Keratinocyte (primary cell): ENCODE data around the gene ZMYND8. TPM values are rescaled to one million over a fixed set of nuclear protein-coding genes. Genes with fewer than 3 reads are reported as not detected.

Source experiments
- DNase-seq: peaks from one replicate; pipeline ENCODE4 v3.0.0-alpha.2; 2011; ENCODE audit warnings: low read depth, missing footprints, low spot score
- FAIRE-seq: peaks from 2 replicates; lab custom pipeline; 2011; peaks lifted over from hg19 to GRCh38; lab: Jason Lieb, UNC
- H2AFZ ChIP-seq: 2 replicates; pipeline ENCODE4 v1.6.0; 2012; ENCODE audit warnings: low read length, control low read depth, inconsistent platforms; ENCODE audit not compliant: control insufficient read depth
- H3K27ac ChIP-seq: 2 replicates; pipeline ENCODE4 v1.5.1; 2011; ENCODE audit warnings: low read length; ENCODE audit not compliant: control insufficient read depth, insufficient read depth
- H3K27me3 ChIP-seq: 3 replicates; pipeline ENCODE4 v1.6.0; 2011; ENCODE audit warnings: low read length; ENCODE audit not compliant: control insufficient read depth, insufficient read depth; ENCODE audit errors: extremely low read depth
- H3K36me3 ChIP-seq, 2 experiments: 2 replicates in 1 of 2; 3 replicates in 1 of 2; pipeline ENCODE4 v1.5.1; 2011; ENCODE audit warnings: low read length in 2 of 2, mild to moderate bottlenecking in 1 of 2; ENCODE audit not compliant: control insufficient read depth in 2 of 2, insufficient read depth in 2 of 2; ENCODE audit errors: extremely low read depth in 1 of 2
- H3K4me1 ChIP-seq: 3 replicates; pipeline ENCODE4 v1.5.1; 2011; ENCODE audit warnings: low read length; ENCODE audit not compliant: control insufficient read depth, insufficient read depth; ENCODE audit errors: extremely low read depth
- H3K4me2 ChIP-seq: 3 replicates; pipeline ENCODE4 v1.6.0; 2011; ENCODE audit warnings: low read depth, low read length; ENCODE audit not compliant: control insufficient read depth, insufficient read depth; ENCODE audit errors: extremely low read depth
- H3K4me3 ChIP-seq, 3 experiments: fragments of 200-600 bp in 1 of 3; sonication (generic) in 1 of 3; 2 replicates in 2 of 3; 3 replicates in 1 of 3; pipeline ENCODE4 v1.5.1; 2011 to 2016; ENCODE audit warnings: low read length in 3 of 3, mild to moderate bottlenecking in 3 of 3, control low read depth in 2 of 3, inconsistent platforms in 1 of 3, low read depth in 1 of 3, mixed read lengths in 1 of 3, mixed run types in 1 of 3, moderate library complexity in 1 of 3; ENCODE audit not compliant: control insufficient read depth in 2 of 3, insufficient read depth in 2 of 3; ENCODE audit errors: extremely low read depth in 1 of 3
- H3K79me2 ChIP-seq: 2 replicates; pipeline ENCODE4 v1.6.0; 2012; ENCODE audit warnings: low read length; ENCODE audit not compliant: control insufficient read depth, insufficient read depth
- H3K9ac ChIP-seq: 3 replicates; pipeline ENCODE4 v1.6.0; 2011; ENCODE audit warnings: low read length; ENCODE audit not compliant: control insufficient read depth, insufficient read depth; ENCODE audit errors: extremely low read depth
- H3K9me1 ChIP-seq: 3 replicates; pipeline ENCODE4 v1.6.0; 2011; ENCODE audit warnings: low read length; ENCODE audit not compliant: control insufficient read depth, insufficient read depth; ENCODE audit errors: extremely low read depth
- H3K9me3 ChIP-seq: 2 replicates; pipeline ENCODE4 v1.5.1; 2012; ENCODE audit warnings: low read depth, low read length; ENCODE audit not compliant: control insufficient read depth
- H4K20me1 ChIP-seq: 3 replicates; pipeline ENCODE4 v1.6.0; 2011; ENCODE audit warnings: low read length; ENCODE audit not compliant: control insufficient read depth, insufficient read depth; ENCODE audit errors: extremely low read depth
- CTCF ChIP-seq, 3 experiments: IDR thresholded peaks in 1 of 3; conservative IDR thresholded peaks in 1 of 3; optimal IDR thresholded peaks in 1 of 3; 2 replicates in 2 of 3; 3 replicates in 1 of 3; pipeline versions ENCODE3 to v1.5.1; 2011; ENCODE audit warnings: low read length in 3 of 3, mild to moderate bottlenecking in 3 of 3, moderate library complexity in 2 of 3, control low read depth in 1 of 3, inconsistent platforms in 1 of 3; ENCODE audit not compliant: insufficient read depth in 2 of 3; ENCODE audit errors: extremely low read depth in 1 of 3
- EZH2 ChIP-seq: IDR thresholded peaks from one replicate; pipeline ENCODE4 v1.6.1; 2012; ENCODE audit warnings: inconsistent platforms, mild to moderate bottlenecking, low read length, moderate library complexity
- dilution Hi-C: fragments of 300-500 bp; cut with MboI; formaldehyde crosslinking; loops from one replicate; pipeline ENCODE4 v1.7.0; 2020; ENCODE audit warnings: low sequenced_read_pairs; ENCODE audit not compliant: extremely low pct_ligation_motif_present
- polyA plus RNA-seq, 5 experiments: library from polyadenylated mRNA; depleted of rRNA in 3 of 5; stranded (reverse) in 3 of 5; stranded (forward) in 1 of 5; unstranded in 1 of 5; fragments of >200 nt; gene quantifications; 1 replicate in 1 of 5; 2 replicates in 3 of 5; 3 replicates in 1 of 5; pipeline versions ENCODE4 v1.2.1 to v1.2.3, GENCODE V29; 2011 to 2012; ENCODE audit warnings: missing spikeins in 2 of 5, low read depth in 1 of 5, low replicate concordance in 1 of 5

The ZMYND8 gene
- polyA plus RNA-seq, 1 donor (not counting 4 experiments of a cell fraction or from before 2014, with no cell fraction given), result 39.8 TPM

- H3K9ac ChIP-seq, result peak overlapping the region; percentile 70
- peaks cover 31% of the 10 kb centered on the region for H3K4me1 ChIP-seq
- no peaks in the 10 kb centered on the region for H3K27me3 ChIP-seq
- H3K36me3 ChIP-seq, result peaks cover 35 to 38% of the 10 kb centered on the region in 2 experiments
- no peaks in the 10 kb centered on the region for H3K9me1 ChIP-seq
- H3K79me2 ChIP-seq, result peaks cover 44% of the 10 kb centered on the region
- H2AFZ ChIP-seq, result no peak overlapping the region
- DNase-seq (no peak), FAIRE-seq (no peak)
- dilution Hi-C loops, result loop anchor here (10.0 kb wide), 1 partner anchor 59 kb away; no protein-coding TSS in a partner anchor
- H3K27ac ChIP-seq, result peak overlapping the region; percentile 78
- no peaks in the 10 kb centered on the region for H4K20me1 ChIP-seq
- no peaks in the 10 kb centered on the region for H3K9me3 ChIP-seq
- H3K4me3 ChIP-seq, result no peak overlapping the region
- TF ChIP-seq EZH2, result no peak
- no peak for TF ChIP-seq CTCF (optimal IDR thresholded peaks at IDR 0.05 in 1 of 3, IDR thresholded peaks at IDR 0.05 in 1 of 3, conservative IDR thresholded peaks at IDR 0.05 in 1 of 3; ENCODE audit: extremely low read depth in 1 of 3, insufficient read depth in 2 of 3, low read length in 3 of 3)
- H3K4me2 ChIP-seq, result no peak overlapping the region
These were observed 81.0 kb downstream of the ZMYND8 start for GRCh38 chr20:47275548-47275947.

- H3K27me3 ChIP-seq, result no peaks in the 10 kb centered on the region
- H3K9ac ChIP-seq, result peak overlapping the region; percentile 70
- H3K4me1 ChIP-seq, result peaks cover 31% of the 10 kb centered on the region
- peak; percentile 62 for FAIRE-seq
- dilution Hi-C loops, result loop anchor here (10.0 kb wide), 1 partner anchor 60 kb away; no protein-coding TSS in a partner anchor
- H3K4me2 ChIP-seq, result peak overlapping the region; percentile 60
- H4K20me1 ChIP-seq, result no peaks in the 10 kb centered on the region
- no peak overlapping the region for H2AFZ ChIP-seq
- no peaks in the 10 kb centered on the region for H3K9me1 ChIP-seq
- H3K9me3 ChIP-seq, result no peaks in the 10 kb centered on the region
- peaks cover 33 to 34% of the 10 kb centered on the region in 2 experiments for H3K36me3 ChIP-seq
- H3K4me3 ChIP-seq, result peak overlapping the region in 1 of 3 experiments; percentile 4
- DNase-seq, result peak; percentile 36
- H3K79me2 ChIP-seq, result peaks cover 48% of the 10 kb centered on the region
- H3K27ac ChIP-seq, result peak overlapping the region; percentile 78
- TF ChIP-seq EZH2 (no peak), CTCF (optimal IDR thresholded peaks at IDR 0.05 in 1 of 3, IDR thresholded peaks at IDR 0.05 in 1 of 3, conservative IDR thresholded peaks at IDR 0.05 in 1 of 3; ENCODE audit: extremely low read depth in 1 of 3, insufficient read depth in 2 of 3, low read length in 3 of 3) (no peak)
These were observed 81.9 kb downstream of the ZMYND8 start for GRCh38 chr20:47274401-47275108.
